Tibial nerve (tissue), 4 donors: Measurements from ENCODE around the gene OR8B12. TPM values are rescaled to one million over a fixed set of nuclear protein-coding genes. Genes with fewer than 3 reads are reported as not detected.

ENCODE experiments used
- DNase-seq, 2 donors: peaks; one replicate each; pipeline ENCODE4 v3.0.0-alpha.2; 2019; ENCODE audit warnings: low spot score in 2 of 2
- H3K27ac ChIP-seq, 4 donors: fragments of 200-600 bp; sonication (generic) in 3 of 4; one replicate each; pipeline ENCODE4 v1.5.1; 2017 to 2019; ENCODE audit warnings: mild to moderate bottlenecking in 1 of 4
- H3K27me3 ChIP-seq, 2 donors: fragments of 200-600 bp; sonication (generic) in 1 of 2; one replicate each; pipeline versions ENCODE4 v1.5.1 to v1.6.0; 2017 to 2019
- H3K36me3 ChIP-seq, 3 donors: fragments of 200-600 bp; sonication (generic); one replicate each; pipeline ENCODE4 v1.5.1; 2018 to 2019
- H3K4me1 ChIP-seq, 4 donors: fragments of 200-600 bp; sonication (generic) in 3 of 4; one replicate each; pipeline ENCODE4 v1.5.1; 2017 to 2019
- H3K4me3 ChIP-seq, 4 donors: fragments of 200-600 bp; sonication (generic) in 3 of 4; one replicate each; pipeline ENCODE4 v1.5.1; 2017 to 2019; ENCODE audit warnings: mild to moderate bottlenecking in 1 of 4, moderate library complexity in 1 of 4
- H3K9me3 ChIP-seq, 4 donors: fragments of 200-600 bp; sonication (generic) in 3 of 4; one replicate each; pipeline ENCODE4 v1.5.1; 2017 to 2019
- CTCF ChIP-seq, 5 experiments: fragments of 200-600 bp in 3 of 5; fragments of 450-650 bp in 2 of 5; sonication (generic) in 3 of 5; IDR thresholded peaks; one replicate each; pipeline ENCODE4 v1.5.1; 2016 to 2019; ENCODE audit warnings: antibody characterized with exemption in 5 of 5, mild to moderate bottlenecking in 3 of 5, moderate library complexity in 2 of 5
- EP300 ChIP-seq, 2 donors: sonication (generic); formaldehyde crosslinking; IDR thresholded peaks; one replicate each; pipeline ENCODE4 v1.6.1; 2017; ENCODE audit warnings: antibody characterized with exemption in 2 of 2, mild to moderate bottlenecking in 1 of 2
- POLR2A ChIP-seq, 2 donors: fragments of 450-650 bp; IDR thresholded peaks; one replicate each; pipeline ENCODE4 v1.6.1; 2017; ENCODE audit warnings: antibody characterized with exemption in 2 of 2, mild to moderate bottlenecking in 2 of 2, moderate library complexity in 2 of 2
- WGBS, 2 donors: methylation state at CpG; one replicate each; pipeline ENCODE4 v1.1.5; 2018; 5-methylcytosine and 5-hydroxymethylcytosine counted together
- total RNA-seq, 4 donors: library from RNA; depleted of rRNA; stranded (reverse); fragments of >200 nt; gene quantifications; one replicate each; pipeline ENCODE4 v1.1.0, GENCODE V29; 2016

The OR8B12 gene
- total RNA-seq, 4 donors from 2014 or later, result not detected

GRCh38 chr11:124583781-124584180 is 40.3 kb upstream of the OR8B12 start:
- no peak for DNase-seq
- Histone ChIP-seq H3K4me1 (no peaks in the 10 kb centered on the region), H3K9me3 (no peaks in the 10 kb centered on the region), H3K27me3 (no peaks in the 10 kb centered on the region), H3K36me3 (no peaks in the 10 kb centered on the region), H3K27ac (no peak overlapping the region), H3K4me3 (no peak overlapping the region)
- no peak for TF ChIP-seq EP300 (IDR thresholded peaks at IDR 0.05)
- no peak for TF ChIP-seq CTCF (IDR thresholded peaks at IDR 0.05)
- TF ChIP-seq POLR2A (IDR thresholded peaks at IDR 0.05), result no peak
- 79 to 82% methylated on average over 8 of the region's 8 CpGs for WGBS, 2 donors

DNA sequence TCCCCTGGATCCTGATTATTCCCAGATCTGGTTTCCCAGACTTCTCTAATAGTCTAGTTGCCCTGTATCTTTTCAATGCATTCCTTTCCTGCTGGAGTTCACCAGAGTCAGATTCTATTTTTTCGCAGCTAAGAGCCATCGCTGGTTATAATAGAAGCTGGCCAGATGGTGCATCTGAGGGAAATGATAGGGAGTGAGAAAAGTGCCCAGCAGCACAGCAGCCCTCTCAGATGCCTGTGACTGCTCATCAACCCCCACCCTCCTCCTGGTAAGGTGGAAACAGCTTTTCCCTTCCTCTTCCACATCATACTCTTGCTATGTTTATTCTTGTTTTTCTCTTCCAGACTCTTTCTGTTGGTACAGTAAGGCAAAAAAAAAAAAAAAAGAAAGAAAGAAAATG is 39.1 kb upstream of the OR8B12 start:
- WGBS, 2 donors, result 78 to 86% methylated on average over 2 of the region's 2 CpGs
- no peak for TF ChIP-seq CTCF (IDR thresholded peaks at IDR 0.05)
- TF ChIP-seq POLR2A (IDR thresholded peaks at IDR 0.05), result no peak
- no peak for TF ChIP-seq EP300 (IDR thresholded peaks at IDR 0.05)
- Histone ChIP-seq H3K27ac (no peak overlapping the region), H3K4me1 (no peaks in the 10 kb centered on the region), H3K27me3 (no peaks in the 10 kb centered on the region), H3K36me3 (no peaks in the 10 kb centered on the region), H3K9me3 (no peaks in the 10 kb centered on the region), H3K4me3 (no peak overlapping the region)
- DNase-seq, result no peak

- WGBS, 2 donors, result 49 to 70% methylated on average over 5 to 6 of the region's 6 CpGs
- Histone ChIP-seq H3K9me3 (no peaks in the 10 kb centered on the region), H3K27me3 (no peaks in the 10 kb centered on the region), H3K4me3 (no peak overlapping the region), H3K4me1 (no peaks in the 10 kb centered on the region), H3K36me3 (no peaks in the 10 kb centered on the region), H3K27ac (no peak overlapping the region)
- TF ChIP-seq EP300 (IDR thresholded peaks at IDR 0.05), result no peak
- TF ChIP-seq CTCF (IDR thresholded peaks at IDR 0.05), result no peak
- no peak for TF ChIP-seq POLR2A (IDR thresholded peaks at IDR 0.05)
- no peak for DNase-seq
Measured at GRCh38 chr11:124581817-124582216, 38.4 kb upstream of the OR8B12 start.

DNA sequence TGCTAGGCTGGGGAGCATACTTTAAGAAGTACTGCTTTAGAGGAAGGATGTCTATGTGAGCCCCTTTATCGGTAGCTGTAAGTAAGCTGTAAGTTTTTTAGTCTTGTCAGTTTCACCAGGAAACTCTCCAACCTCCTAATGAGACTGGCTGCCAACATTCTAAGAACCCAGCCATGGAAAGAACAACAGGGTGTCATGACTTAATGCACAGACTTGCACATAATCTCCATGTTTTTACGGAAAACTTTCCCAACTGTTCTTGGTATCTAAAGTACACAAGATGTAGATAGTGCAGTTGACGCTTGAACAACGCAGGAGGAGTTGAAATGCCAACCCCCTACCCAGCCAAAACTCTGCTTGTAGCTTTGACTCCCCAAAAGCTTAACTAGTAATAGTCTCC is 35.3 kb upstream of the OR8B12 start:
- Histone ChIP-seq H3K4me1 (no peaks in the 10 kb centered on the region), H3K27ac (no peak overlapping the region), H3K36me3 (no peaks in the 10 kb centered on the region), H3K4me3 (no peak overlapping the region), H3K9me3 (no peaks in the 10 kb centered on the region), H3K27me3 (no peaks in the 10 kb centered on the region)
- TF ChIP-seq EP300 (IDR thresholded peaks at IDR 0.05) (no peak), CTCF (IDR thresholded peaks at IDR 0.05) (no peak), POLR2A (IDR thresholded peaks at IDR 0.05) (no peak)
- WGBS, 2 donors, result 88% methylated on average over 4 of the region's 4 CpGs
- DNase-seq, result no peak

DNA sequence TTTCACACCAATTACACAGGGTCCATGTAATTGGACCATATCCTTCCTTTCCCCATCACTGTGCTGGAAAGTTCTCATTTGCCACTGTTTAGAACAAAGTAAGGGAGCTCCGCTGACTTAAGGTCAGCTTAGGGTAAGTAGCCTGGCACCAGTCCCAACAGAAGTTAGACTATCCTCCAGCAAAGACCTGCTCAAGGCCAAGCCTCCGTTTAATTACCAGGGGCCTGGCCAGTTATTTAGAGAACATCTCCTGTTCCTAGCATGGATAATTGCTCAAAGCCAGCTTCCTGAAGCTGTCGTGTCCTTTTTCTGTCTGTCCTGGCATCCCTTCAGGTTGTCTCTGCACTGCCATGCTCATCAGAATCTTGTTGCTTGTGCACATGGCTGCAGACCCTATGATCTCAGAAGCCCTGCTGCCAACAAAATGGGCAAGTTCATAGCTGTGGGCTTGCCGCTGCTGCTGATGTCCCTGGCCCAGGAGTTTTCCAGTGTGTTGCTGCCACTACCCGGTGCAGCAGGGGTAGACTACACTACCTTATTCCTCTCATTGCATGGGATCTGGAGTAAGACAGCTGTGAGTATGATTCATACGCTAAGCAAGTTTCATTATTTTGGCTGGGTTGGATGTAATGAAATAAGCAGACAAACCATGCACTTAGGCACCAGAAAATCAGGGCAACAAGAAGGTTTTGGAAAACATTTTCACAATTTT is 34.4 kb upstream of the OR8B12 start:
- TF ChIP-seq POLR2A (IDR thresholded peaks at IDR 0.05) (no peak), EP300 (IDR thresholded peaks at IDR 0.05) (no peak), CTCF (IDR thresholded peaks at IDR 0.05) (no peak)
- Histone ChIP-seq H3K27me3 (no peaks in the 10 kb centered on the region), H3K4me1 (no peaks in the 10 kb centered on the region), H3K27ac (no peak overlapping the region), H3K36me3 (no peaks in the 10 kb centered on the region), H3K9me3 (no peaks in the 10 kb centered on the region), H3K4me3 (no peak overlapping the region)
- 61 to 63% methylated on average over 6 of the region's 6 CpGs for WGBS, 2 donors
- no peak for DNase-seq
